GM12801 (cell line): ENCODE data around the gene LCOR.

Source experiments
- TF ChIP-seq, protein P1 (sequence below): IDR thresholded peaks from one replicate; pipeline ENCODE4 v1.5.1; 2011; ENCODE audit warnings: control low read depth; ENCODE audit not compliant: insufficient read length; ENCODE audit errors: extremely low read depth

LCOR gene

DNA sequence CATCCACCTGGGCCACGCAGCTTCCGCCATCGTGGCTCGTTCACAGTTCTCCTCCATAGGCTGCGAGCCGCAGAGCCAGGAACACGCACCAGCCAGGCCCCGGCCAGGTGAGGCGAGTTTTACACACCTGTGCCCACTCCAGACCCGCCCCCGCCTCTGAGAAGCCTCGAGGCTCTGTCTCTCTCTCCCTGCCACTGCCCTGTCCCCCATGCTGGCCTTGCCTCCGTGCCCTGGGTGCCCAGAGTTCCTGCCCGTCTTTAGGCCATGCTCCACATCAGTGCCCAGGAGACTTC lies 211.4 kb downstream of the LCOR start:
- TF ChIP-seq, protein P1, sequence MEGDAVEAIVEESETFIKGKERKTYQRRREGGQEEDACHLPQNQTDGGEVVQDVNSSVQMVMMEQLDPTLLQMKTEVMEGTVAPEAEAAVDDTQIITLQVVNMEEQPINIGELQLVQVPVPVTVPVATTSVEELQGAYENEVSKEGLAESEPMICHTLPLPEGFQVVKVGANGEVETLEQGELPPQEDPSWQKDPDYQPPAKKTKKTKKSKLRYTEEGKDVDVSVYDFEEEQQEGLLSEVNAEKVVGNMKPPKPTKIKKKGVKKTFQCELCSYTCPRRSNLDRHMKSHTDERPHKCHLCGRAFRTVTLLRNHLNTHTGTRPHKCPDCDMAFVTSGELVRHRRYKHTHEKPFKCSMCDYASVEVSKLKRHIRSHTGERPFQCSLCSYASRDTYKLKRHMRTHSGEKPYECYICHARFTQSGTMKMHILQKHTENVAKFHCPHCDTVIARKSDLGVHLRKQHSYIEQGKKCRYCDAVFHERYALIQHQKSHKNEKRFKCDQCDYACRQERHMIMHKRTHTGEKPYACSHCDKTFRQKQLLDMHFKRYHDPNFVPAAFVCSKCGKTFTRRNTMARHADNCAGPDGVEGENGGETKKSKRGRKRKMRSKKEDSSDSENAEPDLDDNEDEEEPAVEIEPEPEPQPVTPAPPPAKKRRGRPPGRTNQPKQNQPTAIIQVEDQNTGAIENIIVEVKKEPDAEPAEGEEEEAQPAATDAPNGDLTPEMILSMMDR: no peak
